Karpas-422 (cell line): ENCODE data around the gene MRPS10. TPM values are rescaled to one million over a fixed set of nuclear protein-coding genes. Genes with fewer than 3 reads are reported as not detected.

Source experiments
- DNase-seq: peaks from one replicate; pipeline ENCODE4 v3.0.0-alpha.2; 2015
- H2AFZ ChIP-seq: fragments of 200-600 bp; sonication (generic); 2 replicates; pipeline ENCODE4 v1.6.1; 2014; ENCODE audit warnings: antibody characterized with exemption, low read length, mixed read lengths
- H3K27ac ChIP-seq: fragments of 200-600 bp; sonication (generic); 2 replicates; pipeline ENCODE4 v1.5.1; 2014; ENCODE audit warnings: mild to moderate bottlenecking, low read length, moderate library complexity
- H3K27me3 ChIP-seq: fragments of 200-600 bp; sonication (generic); 2 replicates; pipeline ENCODE4 v1.6.1; 2014; ENCODE audit warnings: low read length, mixed read lengths
- H3K36me3 ChIP-seq: fragments of 200-600 bp; sonication (generic); 2 replicates; pipeline ENCODE4 v1.6.1; 2014; ENCODE audit warnings: low read length, mixed read lengths; ENCODE audit not compliant: insufficient read depth
- H3K4me1 ChIP-seq: fragments of 200-600 bp; sonication (generic); 2 replicates; pipeline ENCODE4 v1.6.1; 2014; ENCODE audit warnings: mild to moderate bottlenecking, low read length, mixed read lengths
- H3K4me2 ChIP-seq: fragments of 200-600 bp; sonication (generic); 2 replicates; pipeline ENCODE4 v1.6.1; 2014; ENCODE audit warnings: low read length, low read depth, mild to moderate bottlenecking; ENCODE audit not compliant: poor library complexity, severe bottlenecking
- H3K4me3 ChIP-seq: fragments of 200-600 bp; sonication (generic); 2 replicates; pipeline ENCODE4 v1.5.1; 2014; ENCODE audit warnings: mild to moderate bottlenecking, antibody characterized with exemption, low read length, mixed read lengths
- H3K79me2 ChIP-seq: fragments of 200-600 bp; sonication (generic); 2 replicates; pipeline ENCODE4 v1.6.1; 2014; ENCODE audit warnings: mild to moderate bottlenecking, low read length, mixed read lengths
- H3K9ac ChIP-seq: fragments of 200-600 bp; sonication (generic); 2 replicates; pipeline ENCODE4 v1.6.0; 2014; ENCODE audit warnings: low read length
- H3K9me2 ChIP-seq: fragments of 200-600 bp; sonication (generic), shearing (Covaris generic); replicated peaks from 2 replicates; pipeline ENCODE4 v1.6.0; 2014; ENCODE audit warnings: mild to moderate bottlenecking, low read length, moderate library complexity; ENCODE audit not compliant: insufficient read depth
- H3K9me3 ChIP-seq: fragments of 300-700, 200-600 bp; sonication (generic); 2 replicates; pipeline ENCODE4 v1.6.1; 2014; ENCODE audit warnings: low read length, mixed read lengths
- H4K20me1 ChIP-seq: fragments of 200-600 bp; sonication (generic); 2 replicates; pipeline ENCODE4 v1.6.1; 2014; ENCODE audit warnings: mild to moderate bottlenecking, antibody characterized with exemption, low read length, low read depth; ENCODE audit not compliant: insufficient read depth
- total RNA-seq: library from RNA; depleted of rRNA; stranded (reverse); fragments of >200 nt; shearing (Covaris generic); gene quantifications from 2 replicates; pipeline ENCODE4 v1.2.3, GENCODE V29; 2014; ENCODE audit warnings: low replicate concordance

Gene MRPS10
- total RNA-seq, 1 experiment from 2014 or later = 54.2 TPM

GRCh38 chr6:42226161-42226611 is 8.5 kb upstream of the MRPS10 start:
- no peaks in the 10 kb centered on the region for H3K9me3 ChIP-seq
- no peak overlapping the region for H2AFZ ChIP-seq
- DNase-seq = no peak

DNA sequence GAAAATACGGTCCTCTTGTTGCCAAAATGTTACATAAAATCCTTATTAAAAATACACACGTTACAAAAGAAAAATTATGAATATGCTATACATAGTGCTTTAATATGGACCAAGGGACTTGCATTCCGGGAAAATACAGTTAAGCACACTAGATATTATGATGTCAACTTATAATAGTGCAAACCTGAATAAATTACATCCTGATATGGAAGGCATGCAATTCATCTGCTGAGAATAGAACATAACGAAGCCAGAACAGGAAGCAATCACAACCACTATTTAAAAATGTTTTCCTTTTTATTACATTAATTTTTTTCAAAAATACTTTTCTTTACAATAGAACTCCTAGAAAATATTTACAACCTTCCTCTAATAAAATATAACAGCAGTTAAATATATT is 7.8 kb upstream of the MRPS10 start:
- H4K20me1 ChIP-seq = no peaks in the 10 kb centered on the region
- no peak overlapping the region for H3K4me3 ChIP-seq
- peaks cover 35% of the 10 kb centered on the region for H3K4me1 ChIP-seq
- H3K27ac ChIP-seq = peak overlapping the region; percentile 91
- H3K4me2 ChIP-seq = peak overlapping the region; percentile 60
- no peaks in the 10 kb centered on the region for H3K9me3 ChIP-seq
- DNase-seq = no peak
- no peaks in the 10 kb centered on the region for H3K79me2 ChIP-seq
- no peaks in the 10 kb centered on the region for H3K9me2 ChIP-seq
- no peak overlapping the region for H2AFZ ChIP-seq
- no peak overlapping the region; the same call in 1 of the 2 replicates for H3K9ac ChIP-seq
- no peaks in the 10 kb centered on the region for H3K27me3 ChIP-seq
- peaks cover 19% of the 10 kb centered on the region; the same call in 1 of the 2 replicates for H3K36me3 ChIP-seq

More at GRCh38 chr6:42226161-42226611, 8.5 kb upstream of the MRPS10 start:
- H3K27me3 ChIP-seq = no peaks in the 10 kb centered on the region
- peaks cover 19% of the 10 kb centered on the region; the same call in 1 of the 2 replicates for H3K36me3 ChIP-seq
- H3K9me2 ChIP-seq = no peaks in the 10 kb centered on the region
- H3K4me2 ChIP-seq = no peak overlapping the region
- H3K27ac ChIP-seq = peak overlapping the region; percentile 91; the same call in 1 of the 2 replicates
- no peaks in the 10 kb centered on the region for H3K79me2 ChIP-seq
- peaks cover 35% of the 10 kb centered on the region for H3K4me1 ChIP-seq
- no peak overlapping the region for H3K4me3 ChIP-seq
- no peak overlapping the region for H3K9ac ChIP-seq
- H4K20me1 ChIP-seq = no peaks in the 10 kb centered on the region

- H3K4me2 ChIP-seq = peak overlapping the region; percentile 60
Measured at GRCh38 chr6:42225029-42225339, 7.3 kb upstream of the MRPS10 start.

GRCh38 chr6:42224222-42225028 is 6.8 kb upstream of the MRPS10 start:
- Histone ChIP-seq H4K20me1 (no peaks in the 10 kb centered on the region), H3K9me2 (no peaks in the 10 kb centered on the region), H3K27ac (peak overlapping the region; percentile 91), H2AFZ (0 out of 2 replicates have a peak overlapping the region, but pooled peaks have one; percentile 41), H3K4me2 (peak overlapping the region; percentile 60), H3K4me1 (peaks cover 35% of the 10 kb centered on the region), H3K27me3 (no peaks in the 10 kb centered on the region), H3K4me3 (0 out of 2 replicates have a peak overlapping the region, but pooled peaks have one; percentile 18), H3K79me2 (no peaks in the 10 kb centered on the region), H3K9ac (peak overlapping the region; percentile 51; the same call in 1 of the 2 replicates), H3K9me3 (no peaks in the 10 kb centered on the region), H3K36me3 (peaks cover 12% of the 10 kb centered on the region; the same call in 1 of the 2 replicates)
- DNase-seq = peak; percentile 69

More at GRCh38 chr6:42225029-42225339, 7.3 kb upstream of the MRPS10 start:
- H3K79me2 ChIP-seq = no peaks in the 10 kb centered on the region
- H3K27me3 ChIP-seq = no peaks in the 10 kb centered on the region
- peaks cover 17% of the 10 kb centered on the region; the same call in 1 of the 2 replicates for H3K36me3 ChIP-seq
- no peak overlapping the region for H3K4me3 ChIP-seq
- H3K9me2 ChIP-seq = no peaks in the 10 kb centered on the region
- H4K20me1 ChIP-seq = no peaks in the 10 kb centered on the region
- no peaks in the 10 kb centered on the region for H3K9me3 ChIP-seq
- no peak for DNase-seq
- no peak overlapping the region; the same call in 1 of the 2 replicates for H3K9ac ChIP-seq
- H3K27ac ChIP-seq = peak overlapping the region; percentile 91
- peaks cover 35% of the 10 kb centered on the region for H3K4me1 ChIP-seq
- no peak overlapping the region for H2AFZ ChIP-seq

DNA sequence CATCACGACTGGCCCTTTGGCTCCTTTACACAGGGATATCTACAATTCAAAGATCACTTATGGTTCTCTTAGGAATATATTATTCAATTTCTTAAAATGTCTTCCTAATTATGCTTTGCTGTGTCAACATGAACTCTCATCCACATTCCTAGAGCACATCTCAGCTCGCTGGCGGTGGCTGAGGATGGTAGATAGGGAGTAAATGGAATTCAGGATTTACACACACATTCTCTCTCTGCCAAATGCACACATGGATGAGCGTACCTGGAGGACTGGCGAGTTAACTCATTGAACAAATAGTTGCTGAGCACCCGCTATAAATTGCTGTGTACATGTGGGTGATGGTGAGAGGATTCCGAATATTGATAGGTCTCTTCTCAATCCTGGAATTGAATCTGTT is 4.8 kb upstream of the MRPS10 start:
- DNase-seq = no peak

DNA sequence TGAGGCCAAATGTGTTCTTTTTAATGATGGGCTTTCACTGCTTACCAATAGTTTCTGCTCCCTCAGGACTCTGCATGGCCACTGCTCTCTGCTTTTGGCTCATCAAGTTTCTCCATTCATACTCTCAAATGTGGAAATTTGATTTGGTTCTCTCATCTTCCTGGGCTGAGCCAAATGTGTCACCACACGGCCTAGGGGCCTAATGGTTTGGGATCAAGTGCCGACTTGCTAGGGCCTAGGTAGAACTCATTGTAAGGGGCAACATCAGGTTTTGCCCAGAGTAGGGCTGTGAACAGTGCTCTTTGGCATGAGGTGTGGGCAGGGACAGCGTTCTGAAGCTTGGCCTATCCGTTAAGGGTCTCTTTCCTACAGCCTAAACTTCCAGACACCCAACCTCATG is 3.9 kb upstream of the MRPS10 start:
- no peaks in the 10 kb centered on the region for H4K20me1 ChIP-seq
- no peak overlapping the region for H3K9ac ChIP-seq
- H3K9me2 ChIP-seq = no peaks in the 10 kb centered on the region
- H3K4me3 ChIP-seq = no peak overlapping the region
- H3K4me1 ChIP-seq = peaks cover 33% of the 10 kb centered on the region
- no peaks in the 10 kb centered on the region for H3K9me3 ChIP-seq
- H2AFZ ChIP-seq = 0 out of 2 replicates have a peak overlapping the region, but pooled peaks have one; percentile 40
- no peak overlapping the region for H3K27ac ChIP-seq
- peak; percentile 43 for DNase-seq
- H3K27me3 ChIP-seq = no peaks in the 10 kb centered on the region
- H3K36me3 ChIP-seq = 0 out of 2 replicates have a peak, but pooled peaks cover 2% of the 10 kb centered on the region
- H3K79me2 ChIP-seq = peaks cover 11% of the 10 kb centered on the region
- H3K4me2 ChIP-seq = no peak overlapping the region

More for the DNA sequence above, 4.8 kb upstream of the MRPS10 start:
- Histone ChIP-seq H3K9me3 (no peaks in the 10 kb centered on the region), H3K4me2 (no peak overlapping the region), H3K4me3 (no peak overlapping the region), H3K4me1 (peaks cover 38% of the 10 kb centered on the region), H4K20me1 (no peaks in the 10 kb centered on the region), H3K36me3 (peaks cover 10% of the 10 kb centered on the region; the same call in 1 of the 2 replicates), H3K27me3 (no peaks in the 10 kb centered on the region), H3K79me2 (peaks cover 2% of the 10 kb centered on the region), H3K27ac (no peak overlapping the region), H2AFZ (no peak overlapping the region), H3K9ac (no peak overlapping the region), H3K9me2 (no peaks in the 10 kb centered on the region)

GRCh38 chr6:42220807-42221206 is 3.1 kb upstream of the MRPS10 start:
- no peak overlapping the region for H3K4me3 ChIP-seq
- no peak for DNase-seq
- no peaks in the 10 kb centered on the region for H3K9me3 ChIP-seq
- peaks cover 33% of the 10 kb centered on the region for H3K4me1 ChIP-seq
- no peaks in the 10 kb centered on the region for H3K27me3 ChIP-seq
- H3K4me2 ChIP-seq = no peak overlapping the region
- H4K20me1 ChIP-seq = no peaks in the 10 kb centered on the region
- peaks cover 17% of the 10 kb centered on the region for H3K79me2 ChIP-seq
- H2AFZ ChIP-seq = peak overlapping the region; percentile 63; the same call in 1 of the 2 replicates
- H3K9ac ChIP-seq = no peak overlapping the region
- H3K36me3 ChIP-seq = no peaks in the 10 kb centered on the region
- H3K27ac ChIP-seq = no peak overlapping the region
- H3K9me2 ChIP-seq = no peaks in the 10 kb centered on the region

- H3K9ac ChIP-seq = peak overlapping the region; percentile 79
- H3K36me3 ChIP-seq = peaks cover 21% of the 10 kb centered on the region; the same call in 1 of the 2 replicates
- no peaks in the 10 kb centered on the region for H3K9me2 ChIP-seq
- DNase-seq = peak; percentile 56
- H3K4me1 ChIP-seq = peaks cover 33% of the 10 kb centered on the region
- no peaks in the 10 kb centered on the region for H4K20me1 ChIP-seq
- no peak overlapping the region for H2AFZ ChIP-seq
- H3K79me2 ChIP-seq = peaks cover 47% of the 10 kb centered on the region
- no peaks in the 10 kb centered on the region for H3K9me3 ChIP-seq
- peak overlapping the region; percentile 98 for H3K4me2 ChIP-seq
- no peaks in the 10 kb centered on the region for H3K27me3 ChIP-seq
- H3K27ac ChIP-seq = peak overlapping the region; percentile 45; the same call in 1 of the 2 replicates
- peak overlapping the region; percentile 86 for H3K4me3 ChIP-seq
Measured at GRCh38 chr6:42217157-42217518, 523 bp downstream of the MRPS10 start.
